CD4-positive, alpha-beta T cell treated with Interferon gamma for 1 hour (primary cell): Measurements from ENCODE around the gene GAREM1.

Experiments used
- DNase-seq: peaks from one replicate; pipeline ENCODE4 v3.0.0-alpha.2; 2020

The GAREM1 gene

GRCh38 chr18:32455361-32455760 is 15.3 kb downstream of the GAREM1 start:
- DNase-seq, result no peak

DNA sequence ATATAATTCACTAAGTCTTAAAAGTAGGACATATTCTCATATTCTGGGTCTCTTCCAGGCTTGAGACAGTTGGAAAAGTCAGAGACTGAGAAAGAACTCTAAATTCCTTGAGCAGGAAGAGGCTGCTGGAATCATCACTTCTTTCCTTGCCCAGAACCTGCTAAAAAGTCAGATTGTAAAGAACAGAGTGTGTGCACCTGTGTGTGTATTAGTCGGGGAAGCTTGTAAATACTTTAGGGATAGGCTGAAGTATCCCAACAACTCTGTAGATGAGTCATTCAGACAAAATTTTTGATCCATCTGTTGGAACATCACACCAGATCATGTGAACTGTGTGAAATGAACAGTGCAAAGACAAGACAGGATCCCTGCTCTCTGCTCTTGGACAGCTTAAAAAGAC is 16.1 kb downstream of the GAREM1 start:
- no peak for DNase-seq

DNA sequence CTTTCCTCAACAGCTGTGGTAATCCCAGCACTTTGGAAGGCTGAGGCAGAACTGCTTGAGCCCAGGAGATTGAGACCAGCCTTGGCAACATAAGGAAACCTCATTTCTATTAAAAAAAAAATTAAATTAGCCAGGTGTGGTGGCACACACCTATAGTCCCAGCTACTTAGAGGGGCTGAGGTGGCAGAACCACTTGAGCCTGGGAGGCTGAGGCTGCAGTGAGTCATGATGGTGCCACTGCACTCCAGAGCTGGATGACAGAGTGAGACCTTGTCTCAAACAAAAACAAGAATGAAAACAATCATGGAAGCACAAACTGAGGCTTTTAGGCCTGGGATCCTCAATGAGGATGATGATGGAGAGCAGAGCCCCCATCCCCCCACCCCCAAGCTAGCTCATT is 19.8 kb downstream of the GAREM1 start:
- no peak for DNase-seq

- DNase-seq, result no peak
These were observed 20.5 kb downstream of the GAREM1 start for GRCh38 chr18:32450026-32450691.

DNA sequence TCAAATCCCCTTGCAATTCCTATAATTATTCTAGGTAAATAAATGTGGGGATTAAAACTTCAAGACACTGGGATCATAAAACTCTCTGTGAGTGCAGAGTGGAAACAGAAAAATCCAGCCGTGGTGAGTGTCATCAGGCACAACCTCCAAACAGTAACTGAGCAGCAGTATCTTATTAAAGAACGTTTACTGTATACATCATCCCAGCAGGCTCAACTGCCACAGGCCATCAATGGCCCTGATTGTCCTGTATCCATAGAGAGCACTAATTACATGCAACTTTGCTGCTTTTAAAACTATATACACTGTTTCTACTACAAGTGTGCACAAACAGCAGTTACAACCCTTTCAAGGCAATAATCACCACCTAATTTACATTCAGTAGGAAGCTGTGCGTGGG is 23.9 kb downstream of the GAREM1 start:
- DNase-seq, result no peak

- DNase-seq, result no peak
These were observed 24.8 kb downstream of the GAREM1 start for GRCh38 chr18:32445846-32446245.

DNA sequence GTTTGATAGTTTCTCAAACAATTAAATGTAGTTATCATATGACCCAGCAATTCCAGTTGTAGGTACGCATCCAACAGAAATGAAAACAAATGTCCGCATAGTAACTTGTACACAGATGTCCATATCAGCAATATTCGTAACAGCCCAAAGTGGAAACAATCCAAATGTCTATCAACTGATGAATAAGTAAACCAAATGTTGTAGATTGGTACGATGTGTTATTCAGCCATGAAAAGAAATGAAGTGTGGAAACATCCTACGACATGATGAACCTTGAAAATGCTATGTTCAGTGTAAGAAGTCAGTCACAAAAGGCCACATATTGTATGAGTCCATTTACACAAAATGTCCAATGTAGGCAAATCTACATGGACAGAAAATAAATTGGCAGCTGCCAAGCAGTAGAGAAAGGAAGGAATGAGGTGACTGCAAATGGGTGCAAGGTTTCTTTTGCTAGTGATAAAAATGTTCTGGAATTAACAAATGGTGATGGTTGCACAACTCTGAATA is 26.9 kb downstream of the GAREM1 start:
- no peak for DNase-seq

- no peak for DNase-seq
These were observed 27.5 kb downstream of the GAREM1 start for GRCh38 chr18:32443033-32443705.

- no peak for DNase-seq
These were observed 28.1 kb downstream of the GAREM1 start for GRCh38 chr18:32442575-32442974.

DNA sequence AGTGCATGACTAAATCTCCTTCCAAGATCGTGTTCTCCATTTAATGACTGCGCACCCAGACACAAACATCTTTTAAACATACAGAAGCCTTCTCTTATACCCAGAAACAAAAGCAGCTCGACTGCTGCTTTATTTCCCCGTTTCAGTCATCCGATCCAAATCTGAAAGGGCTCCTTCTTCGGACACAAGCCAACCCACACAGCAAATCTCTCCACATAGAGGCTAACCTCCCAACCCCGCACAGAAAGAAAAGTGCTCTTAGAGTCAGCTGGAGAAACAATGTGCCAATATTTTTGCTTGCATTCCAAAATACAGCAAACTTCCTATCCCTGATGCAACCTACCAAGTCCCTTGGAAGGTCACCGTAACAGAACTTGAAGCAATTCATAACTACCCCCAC is 29.1 kb downstream of the GAREM1 start:
- DNase-seq, result no peak

- no peak for DNase-seq
These were observed 30.2 kb downstream of the GAREM1 start for GRCh38 chr18:32440518-32440917.

DNA sequence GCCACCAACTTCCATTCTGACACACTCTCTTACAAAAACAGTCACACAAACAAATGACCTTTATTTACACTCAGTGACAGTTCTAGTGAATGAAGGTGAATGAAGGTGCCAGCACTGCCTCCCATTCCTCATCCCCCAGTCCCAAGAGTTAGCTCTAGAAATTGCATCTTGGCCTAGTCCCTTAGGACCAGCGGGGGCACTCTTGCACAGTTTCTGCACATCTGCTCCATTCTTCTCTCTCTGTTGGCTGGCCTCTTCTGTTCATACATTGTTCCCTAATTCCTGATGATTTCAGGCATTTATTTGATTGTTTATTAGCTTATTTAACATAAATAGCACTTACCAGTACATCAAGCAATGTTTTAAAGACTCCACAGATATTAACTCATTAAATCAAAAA is 30.9 kb downstream of the GAREM1 start:
- no peak for DNase-seq

- DNase-seq, result no peak
These were observed 31.4 kb downstream of the GAREM1 start for GRCh38 chr18:32439241-32439640.

DNA sequence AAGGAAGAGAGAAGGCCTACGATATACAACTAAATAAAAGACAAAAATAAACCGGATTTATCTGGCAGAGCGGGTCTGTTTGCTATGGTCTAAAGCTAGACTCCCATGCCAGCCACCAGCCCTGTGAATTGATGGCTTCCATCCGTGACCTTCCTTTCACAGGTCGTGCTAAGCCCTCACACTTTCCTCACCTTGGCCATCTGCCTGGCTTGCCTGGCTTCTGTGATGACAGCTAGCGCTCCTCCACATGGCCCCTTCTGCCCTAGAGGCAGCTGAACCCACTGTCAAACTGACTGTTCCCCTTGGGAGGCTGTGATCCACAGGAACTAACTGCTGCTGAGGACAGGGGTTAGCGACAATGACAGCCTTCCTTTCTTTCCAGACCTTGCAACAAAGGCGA is 32.5 kb downstream of the GAREM1 start:
- no peak for DNase-seq

GRCh38 chr18:32437100-32437834 is 33.4 kb downstream of the GAREM1 start:
- DNase-seq, result no peak

GRCh38 chr18:32435631-32436500 is 34.8 kb downstream of the GAREM1 start:
- DNase-seq, result no peak

DNA sequence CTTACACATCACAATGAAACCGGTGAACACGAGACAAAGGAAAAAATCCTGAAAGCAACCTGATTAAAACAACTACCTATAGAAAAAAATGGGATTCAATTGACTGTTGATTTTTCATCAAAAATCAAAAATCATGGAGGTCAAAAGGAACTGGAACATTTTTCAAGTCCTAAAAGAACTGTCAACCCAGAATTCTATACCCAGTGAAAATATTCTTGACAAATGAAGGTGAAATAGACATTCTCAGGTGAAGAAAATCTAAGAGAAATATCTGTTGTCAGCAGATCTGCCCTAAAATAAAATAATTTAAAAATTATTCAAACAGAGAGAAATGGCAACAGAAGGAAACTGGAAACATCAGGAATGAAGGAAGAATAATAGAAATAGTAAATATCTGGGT is 38.9 kb downstream of the GAREM1 start:
- DNase-seq, result no peak

DNA sequence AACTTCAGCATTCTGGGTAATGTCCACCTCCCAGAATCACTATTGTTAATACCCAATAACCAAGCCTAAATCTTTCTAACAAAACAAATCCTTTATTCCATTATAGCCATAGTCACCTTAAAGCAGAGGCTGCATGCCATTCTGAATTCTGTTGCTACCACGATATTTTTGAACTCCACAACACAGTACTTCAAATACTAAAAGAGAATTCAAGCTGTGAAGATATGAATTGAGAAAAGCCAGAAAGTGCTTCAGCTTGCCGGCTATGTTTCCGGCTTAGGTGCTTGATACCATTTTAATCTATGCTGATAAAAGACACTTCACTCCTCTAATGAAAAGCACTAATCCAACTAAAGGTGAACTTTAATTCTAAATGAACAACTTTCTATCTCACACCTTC is 41.3 kb downstream of the GAREM1 start:
- DNase-seq, result no peak

GRCh38 chr18:32427084-32427900 is 43.4 kb downstream of the GAREM1 start:
- DNase-seq, result no peak

- DNase-seq, result no peak
These were observed 45.2 kb downstream of the GAREM1 start for GRCh38 chr18:32425466-32425865.

DNA sequence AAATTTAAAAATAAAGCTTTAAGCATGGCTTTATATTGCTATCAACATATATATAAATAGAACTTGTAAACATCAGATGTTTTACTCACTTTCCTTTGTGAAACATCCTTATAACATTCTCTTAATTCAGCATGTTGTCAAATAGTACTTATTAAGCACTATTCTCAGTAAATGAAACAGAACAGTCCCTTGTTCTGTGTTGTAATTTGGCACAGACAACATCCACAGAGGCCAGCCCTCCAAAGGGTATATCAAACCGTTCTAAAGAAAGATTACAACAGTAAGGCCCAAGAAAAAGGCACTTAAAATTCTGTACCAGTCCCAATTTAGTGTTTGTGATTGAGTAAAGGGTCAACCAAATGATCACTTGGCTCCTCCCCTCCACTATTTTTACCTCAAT is 46.0 kb downstream of the GAREM1 start:
- DNase-seq, result no peak
